H1 (cell line): ENCODE measurements around the gene IL10.

Source experiments
- CHD2 ChIP-seq: IDR thresholded peaks from 2 replicates; pipeline ENCODE4 v1.6.1; 2012; ENCODE audit warnings: low read length, improper control_type of control experiment
- HDAC6 ChIP-seq: IDR thresholded peaks from one replicate; pipeline ENCODE4 v1.7.1; 2012; ENCODE audit warnings: low read depth, mild to moderate bottlenecking, inconsistent platforms, low read length, moderate library complexity
- RFX5 ChIP-seq: IDR thresholded peaks from 2 replicates; pipeline ENCODE4 v1.6.1; 2011; ENCODE audit warnings: low read depth, low read length, improper control_type of control experiment, borderline replicate concordance
- RNF2 ChIP-seq: fragments of 200-900, 300-1000 bp; sonication (generic); IDR thresholded peaks from 2 replicates; pipeline ENCODE4 v1.7.1; 2016; ENCODE audit warnings: borderline replicate concordance, low read depth, mild to moderate bottlenecking, antibody characterized with exemption, low read length; ENCODE audit not compliant: poor library complexity, severe bottlenecking; ENCODE audit errors: missing control alignments
- SIRT6 ChIP-seq: IDR thresholded peaks from one replicate; pipeline ENCODE4 v1.7.1; 2012; ENCODE audit warnings: low read length, inconsistent platforms
- SP1 ChIP-seq: IDR thresholded peaks from 2 replicates; pipeline ENCODE4 v1.6.1; 2011; ENCODE audit warnings: low read depth, low read length
- YY1 ChIP-seq: IDR thresholded peaks from 2 replicates; pipeline ENCODE4 v1.6.1; 2011; ENCODE audit warnings: low read depth, mild to moderate bottlenecking, low read length
- ZNF274 ChIP-seq: IDR thresholded peaks from 2 replicates; pipeline ENCODE4 v1.7.0; 2012; ENCODE audit warnings: low read length, borderline replicate concordance; ENCODE audit errors: extremely low read depth
- TF ChIP-seq, protein P1 (sequence below): IDR thresholded peaks from 2 replicates; pipeline ENCODE4 v1.6.1; 2011; ENCODE audit warnings: low read length, improper control_type of control experiment

DNA sequence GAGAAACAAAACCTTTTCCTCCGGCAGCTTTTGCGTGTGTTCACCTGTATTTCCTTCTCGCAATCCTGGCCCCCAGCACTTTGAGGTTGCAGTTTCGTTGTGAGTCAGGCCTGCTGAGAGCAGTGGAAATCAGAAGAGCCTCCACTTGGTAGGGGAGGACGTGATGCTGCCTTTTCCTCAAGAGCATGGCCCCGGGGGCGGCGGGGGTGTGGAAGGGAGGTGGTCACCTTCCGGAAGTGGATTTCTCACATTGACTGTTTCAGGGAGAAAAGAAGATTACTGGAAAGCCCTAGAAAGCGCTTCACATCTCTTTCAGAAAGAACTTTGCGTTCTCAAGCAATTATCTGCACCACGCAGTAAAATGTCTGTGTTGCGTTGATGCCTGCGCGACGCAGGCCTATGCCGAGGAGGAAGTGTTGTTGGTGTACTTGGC is 12.2 kb upstream of the IL10 start:
- TF ChIP-seq SP1 (no peak), SIRT6 (no peak), RNF2 (no peak), YY1 (no peak), ZNF274 (no peak), CHD2 (no peak), HDAC6 (no peak), RFX5 (no peak)
- TF ChIP-seq, protein P1, sequence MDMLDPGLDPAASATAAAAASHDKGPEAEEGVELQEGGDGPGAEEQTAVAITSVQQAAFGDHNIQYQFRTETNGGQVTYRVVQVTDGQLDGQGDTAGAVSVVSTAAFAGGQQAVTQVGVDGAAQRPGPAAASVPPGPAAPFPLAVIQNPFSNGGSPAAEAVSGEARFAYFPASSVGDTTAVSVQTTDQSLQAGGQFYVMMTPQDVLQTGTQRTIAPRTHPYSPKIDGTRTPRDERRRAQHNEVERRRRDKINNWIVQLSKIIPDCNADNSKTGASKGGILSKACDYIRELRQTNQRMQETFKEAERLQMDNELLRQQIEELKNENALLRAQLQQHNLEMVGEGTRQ = no peak
